GM23248 (cell line): ENCODE measurements around the gene PDE4DIP. TPM values are rescaled to one million over a fixed set of nuclear protein-coding genes. Genes with fewer than 3 reads are reported as not detected.
"Not testable (repeated sequence)": the region's sequence is repeated elsewhere in the genome, so short reads cannot be mapped to it uniquely, and the experiment has no call there.

Experiments used
- DNase-seq: peaks from one replicate; pipeline ENCODE4 v3.0.0-alpha.2; 2015
- H2AFZ ChIP-seq: fragments of 200-600 bp; sonication (generic); 2 replicates; pipeline ENCODE4 v1.6.1; 2016; ENCODE audit warnings: antibody characterized with exemption
- H3F3A ChIP-seq: fragments of 200-600 bp; sonication (generic); 2 replicates; pipeline ENCODE4 v1.6.1; 2016; ENCODE audit warnings: mild to moderate bottlenecking, antibody characterized with exemption, mixed run types; ENCODE audit not compliant: insufficient read depth
- H3K27ac ChIP-seq: fragments of 200-600 bp; sonication (generic); 2 replicates; pipeline ENCODE4 v1.5.1; 2016; ENCODE audit warnings: mild to moderate bottlenecking
- H3K27me3 ChIP-seq: fragments of 200-600 bp; sonication (generic); replicated peaks from 2 replicates; pipeline ENCODE4 v1.6.1; 2016; ENCODE audit warnings: mild to moderate bottlenecking; ENCODE audit not compliant: insufficient read depth
- H3K36me3 ChIP-seq: fragments of 200-600 bp; sonication (generic); 2 replicates; pipeline ENCODE4 v1.6.1; 2016; ENCODE audit warnings: low read depth, mild to moderate bottlenecking
- H3K4me1 ChIP-seq: fragments of 200-600 bp; sonication (generic); 2 replicates; pipeline ENCODE4 v1.6.1; 2016; ENCODE audit warnings: mild to moderate bottlenecking; ENCODE audit not compliant: insufficient read depth
- H3K4me2 ChIP-seq: fragments of 200-600 bp; sonication (generic); one replicate; pipeline ENCODE4 v1.6.1; 2016; ENCODE audit warnings: mild to moderate bottlenecking; ENCODE audit not compliant: unreplicated experiment
- H3K4me3 ChIP-seq: fragments of 200-600 bp; sonication (generic); 2 replicates; pipeline ENCODE4 v1.5.1; 2016; ENCODE audit warnings: mild to moderate bottlenecking
- H3K79me2 ChIP-seq: fragments of 200-600 bp; sonication (generic); 2 replicates; pipeline ENCODE4 v1.6.1; 2016; ENCODE audit warnings: mild to moderate bottlenecking; ENCODE audit not compliant: insufficient read depth
- H3K9ac ChIP-seq: fragments of 200-600 bp; sonication (generic); 2 replicates; pipeline ENCODE4 v1.6.1; 2016; ENCODE audit warnings: mild to moderate bottlenecking
- H3K9me2 ChIP-seq: fragments of 200-600 bp; sonication (generic); 2 replicates; pipeline ENCODE4 v1.6.1; 2016; ENCODE audit warnings: mixed run types, mild to moderate bottlenecking, moderate library complexity; ENCODE audit not compliant: insufficient read depth
- H3K9me3 ChIP-seq: fragments of 200-600 bp; sonication (generic); one replicate; pipeline ENCODE4 v1.6.1; 2017; ENCODE audit warnings: low read depth
- H4K20me1 ChIP-seq: fragments of 200-600 bp; sonication (generic); 2 replicates; pipeline ENCODE4 v1.6.0; 2016; ENCODE audit not compliant: insufficient read depth
- WGBS, 2 experiments: methylation state at CpG; one replicate each; pipeline ENCODE4 v1.1.6; 2015 to 2017; ENCODE audit warnings: low lambda C conversion rate in 2 of 2, low coverage in 1 of 2; ENCODE audit errors: missing lambda C conversion rate in 2 of 2; 5-methylcytosine and 5-hydroxymethylcytosine counted together
- in situ Hi-C: fragments of 300-500 bp; cut with MboI; formaldehyde crosslinking; loops from 2 replicates; pipeline ENCODE4 v1.15.0; 2020
- polyA plus RNA-seq: library from polyadenylated mRNA; unstranded; fragments of >200 nt; fragmentation: Nextera tagmentation; extraction: Ambion mirVana; gene quantifications from 2 replicates; pipeline ENCODE4 v1.2.1, GENCODE V29; 2016
- total RNA-seq: library from RNA; depleted of rRNA; stranded (reverse); fragments of >200 nt; shearing (Covaris generic); gene quantifications from 2 replicates; pipeline ENCODE4 v1.2.3, GENCODE V29; 2014

PDE4DIP gene
- total and polyA plus RNA-seq, 2 experiments from 2014 or later: 115 to 128 TPM

DNA sequence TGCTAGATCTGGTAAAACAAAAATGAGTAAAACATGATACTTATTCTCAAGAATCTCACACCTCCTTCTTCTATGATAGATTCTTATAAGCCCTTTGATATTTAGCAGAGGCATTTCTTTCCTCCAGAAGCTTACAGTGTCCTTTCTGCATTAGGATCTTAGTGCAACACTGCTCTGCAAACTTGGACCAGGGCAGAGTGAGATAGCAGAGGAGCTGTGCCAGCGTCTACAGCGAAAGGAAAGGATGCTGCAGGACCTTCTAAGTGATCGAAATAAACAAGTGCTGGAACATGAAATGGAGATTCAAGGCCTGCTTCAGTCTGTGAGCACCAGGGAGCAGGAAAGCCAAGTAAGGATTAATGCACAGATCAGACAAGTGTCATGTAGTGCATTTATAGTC lies 124.5 kb downstream of the PDE4DIP start:
- DNase-seq, H3K9me2 ChIP-seq, H3K4me3 ChIP-seq, H3K27ac ChIP-seq, H3K36me3 ChIP-seq, H2AFZ ChIP-seq, H3K4me2 ChIP-seq, H3K9me3 ChIP-seq, H3K9ac ChIP-seq, H3K79me2 ChIP-seq, H3F3A ChIP-seq, H3K27me3 ChIP-seq, H4K20me1 ChIP-seq, H3K4me1 ChIP-seq, in situ Hi-C loops: not testable (repeated sequence)
- WGBS, 2 experiments: 86 to 89% methylated on average over 3 of the region's 3 CpGs

DNA sequence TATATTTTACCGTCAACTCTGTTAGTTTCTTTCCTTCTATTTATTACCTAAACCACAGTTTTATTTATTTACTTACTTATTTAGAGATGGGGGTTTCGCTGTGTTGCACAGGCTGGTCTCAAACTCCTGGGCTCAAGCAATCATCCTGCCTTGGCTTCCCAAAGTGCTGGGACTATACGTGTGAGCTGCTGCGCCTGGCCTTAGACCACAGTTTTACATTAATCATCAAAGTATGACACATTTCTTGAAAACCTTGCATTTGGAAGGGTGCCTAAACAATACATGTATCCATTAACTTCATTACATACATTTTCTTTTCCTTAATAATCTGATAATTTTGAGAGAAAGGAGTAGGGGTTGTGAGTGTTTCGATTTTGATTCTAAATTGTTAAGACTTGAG lies 124.9 kb downstream of the PDE4DIP start:
- H3K27ac ChIP-seq, H3K79me2 ChIP-seq, H3K9me3 ChIP-seq, H3F3A ChIP-seq, H3K4me2 ChIP-seq, DNase-seq, H4K20me1 ChIP-seq, H3K27me3 ChIP-seq, H3K4me3 ChIP-seq, H3K4me1 ChIP-seq, H3K9ac ChIP-seq, in situ Hi-C loops, H2AFZ ChIP-seq, H3K36me3 ChIP-seq, H3K9me2 ChIP-seq: not testable (repeated sequence)
- WGBS, 2 experiments: 97 to 100% methylated on average over 2 of the region's 5 CpGs

DNA sequence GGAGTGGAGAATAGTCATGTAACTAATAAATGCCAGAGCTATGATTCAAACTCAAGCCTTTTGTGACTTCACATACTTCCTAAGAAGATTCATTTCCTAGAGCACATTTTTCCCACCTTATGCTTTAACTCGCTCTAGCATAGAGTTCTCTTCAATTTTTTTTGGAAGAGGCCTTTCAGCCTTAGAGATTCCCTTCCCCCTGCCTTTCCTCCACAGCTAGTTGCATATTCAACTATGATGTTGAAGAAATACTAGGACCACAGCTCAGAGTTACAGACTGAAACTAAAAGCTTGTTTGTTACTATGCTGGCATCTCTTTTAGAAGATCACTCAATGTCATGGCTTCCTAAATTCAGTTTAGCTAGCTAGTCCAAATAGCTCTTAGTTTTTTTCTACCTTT lies 131.2 kb downstream of the PDE4DIP start:
- in situ Hi-C loops, H3K27me3 ChIP-seq, H2AFZ ChIP-seq, H3K79me2 ChIP-seq, H3K9me3 ChIP-seq, H3K9me2 ChIP-seq, H4K20me1 ChIP-seq: not testable (repeated sequence)
- Histone ChIP-seq H3K9ac (peak overlapping the region; percentile 56), H3K27ac (peak overlapping the region; percentile 85), H3K36me3 (peaks cover 30% of the 10 kb centered on the region), H3K4me3 (peak overlapping the region; percentile 24; the same call in 1 of the 2 replicates), H3K4me2 (peak overlapping the region; percentile 83), H3F3A (peaks cover 19% of the 10 kb centered on the region), H3K4me1 (peaks cover 13% of the 10 kb centered on the region)
- DNase-seq: peak; percentile 73
- WGBS, 2 experiments: 0% methylated on average over 1 of the region's 1 CpG

DNA sequence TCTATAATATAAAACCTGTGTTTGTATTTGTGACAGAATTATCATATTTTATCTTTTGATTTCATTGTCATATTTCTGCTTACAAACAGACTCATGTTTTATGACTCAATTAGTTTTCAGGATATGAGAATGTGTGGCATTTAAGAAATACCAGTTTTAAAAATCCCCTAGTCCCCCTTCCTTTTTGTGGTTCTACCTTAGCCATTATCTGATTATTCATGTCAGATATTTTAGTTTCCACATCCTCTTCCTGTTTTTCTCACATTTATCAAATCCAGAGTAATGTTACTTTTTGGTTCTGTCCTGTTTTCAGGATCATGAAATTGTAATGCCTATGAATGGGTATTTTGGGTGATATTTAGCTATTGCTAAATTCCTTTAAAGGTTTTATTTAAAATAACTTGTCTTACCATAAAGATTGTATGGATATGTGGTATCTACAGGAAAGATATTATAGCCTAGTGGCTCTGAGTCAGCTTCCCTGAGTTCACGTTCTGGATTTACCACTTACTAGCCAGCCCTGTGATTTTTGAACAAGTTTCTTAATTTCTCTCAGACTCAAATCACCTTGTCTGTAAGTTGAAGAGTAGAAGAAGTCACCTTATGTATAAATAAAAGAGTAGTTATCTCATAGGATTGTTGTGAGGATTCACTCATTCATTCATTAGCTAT lies 131.8 kb downstream of the PDE4DIP start:
- Histone ChIP-seq H3K4me3 (peak overlapping the region; percentile 24; the same call in 1 of the 2 replicates), H3K27ac (peak overlapping the region; percentile 85), H3F3A (peaks cover 19% of the 10 kb centered on the region), H3K36me3 (peaks cover 35% of the 10 kb centered on the region), H3K4me2 (peak overlapping the region; percentile 83), H3K9ac (peak overlapping the region; percentile 56), H3K4me1 (peaks cover 13% of the 10 kb centered on the region)
- H3K9me3 ChIP-seq, DNase-seq, H3K79me2 ChIP-seq, H3K9me2 ChIP-seq, H4K20me1 ChIP-seq, in situ Hi-C loops, H3K27me3 ChIP-seq, H2AFZ ChIP-seq: not testable (repeated sequence)
- WGBS, 2 experiments: 0 to 3% methylated on average over 1 of the region's 1 CpG

DNA sequence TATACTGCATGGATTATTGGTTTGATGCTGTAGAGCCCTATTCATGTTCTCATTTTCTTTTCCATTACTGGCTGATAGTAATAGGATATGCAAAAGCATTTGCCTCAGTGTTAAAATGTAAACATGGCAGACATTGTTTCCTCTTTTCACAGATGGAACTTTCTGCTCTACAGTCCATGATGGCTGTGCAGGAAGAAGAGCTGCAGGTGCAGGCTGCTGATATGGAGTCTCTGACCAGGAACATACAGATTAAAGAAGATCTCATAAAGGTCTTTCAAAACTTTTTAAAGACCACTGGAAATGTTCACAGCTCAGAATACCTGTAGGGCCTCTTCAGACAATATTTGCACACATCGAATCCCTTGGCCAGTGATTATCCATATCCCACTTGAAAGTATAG lies 133.6 kb downstream of the PDE4DIP start:
- 94 to 100% methylated on average over 1 of the region's 1 CpG for WGBS, 2 experiments
- H2AFZ ChIP-seq, in situ Hi-C loops, H3K4me3 ChIP-seq, H3K27ac ChIP-seq, H3K4me2 ChIP-seq, H3K27me3 ChIP-seq, H3K9me2 ChIP-seq, H4K20me1 ChIP-seq, H3K9me3 ChIP-seq, H3K79me2 ChIP-seq, DNase-seq, H3K9ac ChIP-seq: not testable (repeated sequence)
- H3K36me3 ChIP-seq: peaks cover 53% of the 10 kb centered on the region
- peaks cover 13% of the 10 kb centered on the region for H3K4me1 ChIP-seq
- peaks cover 19% of the 10 kb centered on the region for H3F3A ChIP-seq

DNA sequence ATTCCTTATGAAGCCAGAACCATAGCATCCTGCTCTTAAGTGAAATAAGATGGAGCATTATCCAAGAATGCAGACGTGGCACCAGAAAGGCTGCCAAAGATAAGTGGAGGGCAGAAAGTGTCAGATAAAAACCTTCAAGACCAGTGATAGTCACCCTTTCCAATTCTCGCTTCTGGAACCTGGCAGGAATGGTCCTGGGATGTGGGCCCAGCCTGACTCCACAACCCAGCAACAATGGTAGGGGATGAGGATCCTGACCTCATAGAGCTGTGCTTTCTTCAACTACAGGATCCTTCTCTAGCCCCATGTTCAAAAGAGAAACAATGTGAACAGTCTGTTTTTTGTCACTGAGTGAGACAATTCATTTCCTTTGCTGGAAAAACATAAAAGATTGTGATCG lies 145.2 kb downstream of the PDE4DIP start:
- in situ Hi-C loops, H4K20me1 ChIP-seq, H3K27ac ChIP-seq, H3K4me1 ChIP-seq, H2AFZ ChIP-seq, H3K9me2 ChIP-seq, DNase-seq, H3K27me3 ChIP-seq, H3K4me2 ChIP-seq, H3K4me3 ChIP-seq, H3K9ac ChIP-seq, H3K9me3 ChIP-seq, H3K79me2 ChIP-seq: not testable (repeated sequence)
- peaks cover 20% of the 10 kb centered on the region for H3K36me3 ChIP-seq
- WGBS, 2 experiments: 68 to 77% methylated on average over 3 of the region's 3 CpGs
- peaks cover 24% of the 10 kb centered on the region for H3F3A ChIP-seq

DNA sequence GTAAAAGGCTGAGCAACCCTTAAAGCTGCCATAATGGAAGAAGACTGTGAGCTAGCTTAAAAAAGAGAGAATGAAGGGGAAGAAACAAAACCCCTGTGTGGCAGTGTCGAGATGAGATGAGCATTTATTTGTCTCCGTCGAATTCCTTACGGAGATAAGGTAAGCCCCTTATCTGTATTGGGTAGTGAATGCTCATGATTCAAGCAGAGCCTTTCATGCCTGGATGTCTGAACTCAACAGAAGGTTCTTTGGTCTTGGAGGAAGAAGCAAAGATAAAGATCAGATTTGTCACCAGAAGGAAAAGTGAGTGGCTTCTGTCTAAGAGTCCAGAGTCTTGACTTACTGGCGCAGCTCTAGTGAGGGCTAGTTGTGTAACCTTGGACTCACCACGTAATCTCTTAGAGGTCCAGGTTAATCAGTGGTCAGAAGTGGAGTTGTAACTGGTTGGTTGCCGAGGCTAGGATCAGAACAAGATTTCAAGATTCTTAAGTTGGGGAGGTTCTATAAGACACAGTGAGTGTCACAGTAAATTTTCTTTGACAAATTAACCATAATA lies 146.1 kb downstream of the PDE4DIP start:
- H3K9me3 ChIP-seq, H3K27me3 ChIP-seq, H3K79me2 ChIP-seq, H3K4me3 ChIP-seq, H3K9ac ChIP-seq, DNase-seq, H3K4me1 ChIP-seq, in situ Hi-C loops, H4K20me1 ChIP-seq, H3K4me2 ChIP-seq, H3K9me2 ChIP-seq, H3K27ac ChIP-seq, H2AFZ ChIP-seq: not testable (repeated sequence)
- 94 to 100% methylated on average over 5 to 6 of the region's 7 CpGs for WGBS, 2 experiments
- Histone ChIP-seq H3F3A (peaks cover 24% of the 10 kb centered on the region), H3K36me3 (peaks cover 16% of the 10 kb centered on the region; the same call in 1 of the 2 replicates)
